GM20000 (cell line): Measurements from ENCODE around the gene RASGRF2.

ENCODE experiments used
- DNase-seq: peaks from one replicate; pipeline ENCODE4 v3.0.0; 2012; ENCODE audit warnings: low spot score
- CTCF ChIP-seq: IDR thresholded peaks from 2 replicates; pipeline ENCODE4 v1.5.1; 2012; ENCODE audit warnings: mild to moderate bottlenecking, control low read depth; ENCODE audit errors: extremely low read depth, missing control alignments

RASGRF2 gene

GRCh38 chr5:80990971-80991370 is 30.8 kb downstream of the RASGRF2 start:
- TF ChIP-seq CTCF = no peak
- no peak for DNase-seq

GRCh38 chr5:80995908-80996307 is 35.7 kb downstream of the RASGRF2 start:
- TF ChIP-seq CTCF = no peak

GRCh38 chr5:80998590-80998979 is 38.4 kb downstream of the RASGRF2 start:
- no peak for TF ChIP-seq CTCF
- DNase-seq = no peak

More at GRCh38 chr5:80995908-80996307, 35.7 kb downstream of the RASGRF2 start:
- no peak for DNase-seq

GRCh38 chr5:81003811-81004386 is 43.7 kb downstream of the RASGRF2 start:
- no peak for DNase-seq

GRCh38 chr5:81005708-81006107 is 45.5 kb downstream of the RASGRF2 start:
- TF ChIP-seq CTCF = no peak
- no peak for DNase-seq

More at GRCh38 chr5:81003811-81004386, 43.7 kb downstream of the RASGRF2 start:
- no peak for TF ChIP-seq CTCF

- DNase-seq = no peak
- no peak for TF ChIP-seq CTCF
Observed at GRCh38 chr5:81006231-81006630, 46.1 kb downstream of the RASGRF2 start.

GRCh38 chr5:81006947-81007636 is 46.9 kb downstream of the RASGRF2 start:
- DNase-seq = no peak
- no peak for TF ChIP-seq CTCF
